SJSA1 (cell line): ENCODE data around the gene TSPYL4. TPM values are rescaled to one million over a fixed set of nuclear protein-coding genes. Genes with fewer than 3 reads are reported as not detected.
"Not testable (repeated sequence)": the region's sequence is repeated elsewhere in the genome, so short reads cannot be mapped to it uniquely, and the experiment has no call there.

ENCODE experiments used
- DNase-seq, 2 experiments: peaks; one replicate each; pipeline ENCODE4 v3.0.0-alpha.2; 2015 to 2020; ENCODE audit warnings: low spot score in 2 of 2, low read depth in 1 of 2
- H3K27ac ChIP-seq: fragments of 250-450 bp; sonication (Bioruptor Pico); 2 replicates; pipeline ENCODE4 v1.5.1; 2020; ENCODE audit warnings: mild to moderate bottlenecking, moderate library complexity
- H3K27me3 ChIP-seq: fragments of 250-450 bp; sonication (Bioruptor Pico); replicated peaks from 2 replicates; pipeline ENCODE4 v1.5.1; 2020; ENCODE audit warnings: mild to moderate bottlenecking, moderate library complexity
- H3K36me3 ChIP-seq: fragments of 250-450 bp; sonication (Bioruptor Pico); 2 replicates; pipeline ENCODE4 v1.5.1; 2020; ENCODE audit warnings: mild to moderate bottlenecking
- H3K4me1 ChIP-seq: fragments of 250-450 bp; sonication (Bioruptor Pico); replicated peaks from 2 replicates; pipeline ENCODE4 v1.6.1; 2021; ENCODE audit warnings: mild to moderate bottlenecking
- H3K4me3 ChIP-seq: fragments of 250-450 bp; sonication (Bioruptor Pico); 2 replicates; pipeline ENCODE4 v1.5.1; 2020; ENCODE audit warnings: mild to moderate bottlenecking
- H3K9me3 ChIP-seq: fragments of 250-450 bp; sonication (Bioruptor Pico); replicated peaks from 2 replicates; pipeline ENCODE4 v1.5.1; 2020; ENCODE audit warnings: mild to moderate bottlenecking
- total RNA-seq: library from RNA; depleted of rRNA; stranded (reverse); fragments of >200 nt; shearing (Covaris generic); gene quantifications from 2 replicates; pipeline ENCODE4 v1.2.3, GENCODE V29; 2014; rRNA removed

TSPYL4 gene
- 16.7 and 23.1 TPM in 2 replicates for total RNA-seq

- Histone ChIP-seq H3K27ac (peak within 1 kb of the TSS; percentile 90), H3K9me3 (no peaks in the 10 kb centered on the region), H3K4me3 (peak within 1 kb of the TSS; percentile 71), H3K27me3 (no peaks in the 10 kb centered on the region), H3K4me1 (peaks cover 40% of the 10 kb centered on the region), H3K36me3 (peaks cover 34% of the 10 kb centered on the region)
- DNase-seq: peak; percentile 92 to 93
Measured at GRCh38 chr6:116253505-116254296, at the start of gene TSPYL4. Gene TSPYL4 (minus strand): TSS chr6:116254075. CDS start chr6:116254008, 67 bp downstream.

- H3K27me3 ChIP-seq: no peaks in the 10 kb centered on the region
- no peak for DNase-seq
- no peaks in the 10 kb centered on the region for H3K36me3 ChIP-seq
- no peak overlapping the region for H3K4me3 ChIP-seq
- peaks cover 10% of the 10 kb centered on the region; the same call in 1 of the 2 replicates for H3K9me3 ChIP-seq
- no peak overlapping the region for H3K27ac ChIP-seq
- H3K4me1 ChIP-seq: no peaks in the 10 kb centered on the region
Measured at GRCh38 chr6:116301104-116301503, 47.2 kb upstream of the TSPYL4 start.

- Histone ChIP-seq H3K4me3 (no peak overlapping the region), H3K27ac (no peak overlapping the region), H3K36me3 (no peaks in the 10 kb centered on the region), H3K4me1 (no peaks in the 10 kb centered on the region), H3K9me3 (peaks cover 10% of the 10 kb centered on the region; the same call in 1 of the 2 replicates), H3K27me3 (no peaks in the 10 kb centered on the region)
- no peak for DNase-seq
Measured at GRCh38 chr6:116300566-116300965, 46.7 kb upstream of the TSPYL4 start.

- H3K4me1 ChIP-seq: no peaks in the 10 kb centered on the region
- H3K36me3 ChIP-seq: no peaks in the 10 kb centered on the region
- DNase-seq: no peak
- H3K4me3 ChIP-seq: no peak overlapping the region
- H3K27ac ChIP-seq: no peak overlapping the region
- no peaks in the 10 kb centered on the region for H3K27me3 ChIP-seq
- H3K9me3 ChIP-seq: peaks cover 10% of the 10 kb centered on the region; the same call in 1 of the 2 replicates
Measured at GRCh38 chr6:116298973-116299372, 45.1 kb upstream of the TSPYL4 start.

- Histone ChIP-seq H3K36me3 (no peaks in the 10 kb centered on the region), H3K27ac (no peak overlapping the region), H3K27me3 (no peaks in the 10 kb centered on the region), H3K9me3 (peaks cover 10% of the 10 kb centered on the region; the same call in 1 of the 2 replicates), H3K4me1 (no peaks in the 10 kb centered on the region), H3K4me3 (no peak overlapping the region)
- no peak for DNase-seq
Measured at GRCh38 chr6:116298273-116298672, 44.4 kb upstream of the TSPYL4 start.

GRCh38 chr6:116292553-116292952 lies 38.7 kb upstream of the TSPYL4 start:
- no peaks in the 10 kb centered on the region for H3K9me3 ChIP-seq
- H3K27me3 ChIP-seq: no peaks in the 10 kb centered on the region
- H3K36me3 ChIP-seq: no peaks in the 10 kb centered on the region
- H3K27ac ChIP-seq: no peak overlapping the region
- no peak overlapping the region for H3K4me3 ChIP-seq
- no peak for DNase-seq
- no peaks in the 10 kb centered on the region for H3K4me1 ChIP-seq

GRCh38 chr6:116291701-116292396 lies 38.0 kb upstream of the TSPYL4 start:
- Histone ChIP-seq H3K9me3 (no peaks in the 10 kb centered on the region), H3K4me3 (no peak overlapping the region), H3K27ac (no peak overlapping the region), H3K4me1 (no peaks in the 10 kb centered on the region), H3K36me3 (no peaks in the 10 kb centered on the region), H3K27me3 (no peaks in the 10 kb centered on the region)
- no peak for DNase-seq

- Histone ChIP-seq H3K36me3 (no peaks in the 10 kb centered on the region), H3K4me1 (no peaks in the 10 kb centered on the region), H3K9me3 (no peaks in the 10 kb centered on the region), H3K27me3 (no peaks in the 10 kb centered on the region), H3K27ac (no peak overlapping the region), H3K4me3 (no peak overlapping the region)
- DNase-seq: no peak
Measured at GRCh38 chr6:116290799-116291198, 36.9 kb upstream of the TSPYL4 start.

- H3K27ac ChIP-seq: no peak overlapping the region
- H3K4me3 ChIP-seq: no peak overlapping the region
- no peaks in the 10 kb centered on the region for H3K4me1 ChIP-seq
- no peak for DNase-seq
- no peaks in the 10 kb centered on the region for H3K9me3 ChIP-seq
- H3K27me3 ChIP-seq: no peaks in the 10 kb centered on the region
- no peaks in the 10 kb centered on the region for H3K36me3 ChIP-seq
Measured at GRCh38 chr6:116289876-116290275, 36.0 kb upstream of the TSPYL4 start.

GRCh38 chr6:116287689-116288282 lies 33.9 kb upstream of the TSPYL4 start:
- peak in 1 of 2 experiments; percentile 40 for DNase-seq
- no peak overlapping the region for H3K4me3 ChIP-seq
- H3K4me1 ChIP-seq: no peaks in the 10 kb centered on the region
- H3K27ac ChIP-seq: no peak overlapping the region
- H3K36me3 ChIP-seq: no peaks in the 10 kb centered on the region
- H3K9me3 ChIP-seq: no peaks in the 10 kb centered on the region
- no peaks in the 10 kb centered on the region for H3K27me3 ChIP-seq

- no peaks in the 10 kb centered on the region for H3K4me1 ChIP-seq
- H3K4me3 ChIP-seq: no peak overlapping the region
- DNase-seq: no peak
- no peak overlapping the region for H3K27ac ChIP-seq
- H3K27me3 ChIP-seq: no peaks in the 10 kb centered on the region
- H3K36me3 ChIP-seq: no peaks in the 10 kb centered on the region
- no peaks in the 10 kb centered on the region for H3K9me3 ChIP-seq
Measured at GRCh38 chr6:116286773-116287358, 33.0 kb upstream of the TSPYL4 start.

- H3K4me1 ChIP-seq: not testable (repeated sequence)
Measured at GRCh38 chr6:116284984-116285383, 31.1 kb upstream of the TSPYL4 start.

GRCh38 chr6:116283191-116283590 lies 29.3 kb upstream of the TSPYL4 start:
- Histone ChIP-seq H3K27ac (no peak overlapping the region), H3K36me3 (peaks cover 12% of the 10 kb centered on the region), H3K27me3 (no peaks in the 10 kb centered on the region), H3K9me3 (no peaks in the 10 kb centered on the region), H3K4me3 (no peak overlapping the region), H3K4me1 (peaks cover 20% of the 10 kb centered on the region)
- DNase-seq: no peak

More at GRCh38 chr6:116284984-116285383, 31.1 kb upstream of the TSPYL4 start:
- not testable (repeated sequence) for H3K27me3 ChIP-seq, H3K36me3 ChIP-seq, H3K9me3 ChIP-seq, H3K4me3 ChIP-seq, DNase-seq, H3K27ac ChIP-seq
